Small intestine (tissue), 7 donors: Measurements from ENCODE around the gene INPP5F. TPM values are rescaled to one million over a fixed set of nuclear protein-coding genes. Genes with fewer than 3 reads are reported as not detected.
"Not testable (repeated sequence)": the region's sequence is repeated elsewhere in the genome, so short reads cannot be mapped to it uniquely, and the experiment has no call there.

Experiments
- DNase-seq, 2 donors: peaks; one replicate each; pipeline versions ENCODE4 v3.0.0 to v3.0.0-alpha.2; 2013
- FAIRE-seq: peaks from 2 replicates; lab custom pipeline; 2012; peaks lifted over from hg19 to GRCh38; lab: Jason Lieb, UNC
- H3K27ac ChIP-seq, 3 donors: one replicate each; pipeline ENCODE4 v1.5.1; 2013; ENCODE audit warnings: low read length in 2 of 3, mild to moderate bottlenecking in 2 of 3, control low read depth in 1 of 3, inconsistent platforms in 1 of 3, low read depth in 1 of 3, moderate library complexity in 1 of 3
- H3K27me3 ChIP-seq, 3 donors: one replicate each; pipeline ENCODE4 v1.6.1; 2013; ENCODE audit warnings: low read length in 3 of 3, inconsistent platforms in 1 of 3; ENCODE audit not compliant: control insufficient read depth in 3 of 3, insufficient read depth in 3 of 3
- H3K36me3 ChIP-seq, 3 donors: one replicate each; pipeline ENCODE4 v1.6.1; 2013; ENCODE audit warnings: low read length in 3 of 3, inconsistent platforms in 1 of 3, low read depth in 1 of 3, mild to moderate bottlenecking in 1 of 3, moderate library complexity in 1 of 3; ENCODE audit not compliant: control insufficient read depth in 3 of 3, insufficient read depth in 2 of 3
- H3K4me1 ChIP-seq, 3 donors: one replicate each; pipeline ENCODE4 v1.6.1; 2013; ENCODE audit warnings: low read length in 2 of 3, inconsistent platforms in 1 of 3, low read depth in 1 of 3, mild to moderate bottlenecking in 1 of 3, moderate library complexity in 1 of 3; ENCODE audit not compliant: control insufficient read depth in 3 of 3, insufficient read depth in 2 of 3
- H3K4me3 ChIP-seq, 3 donors: one replicate each; pipeline ENCODE4 v1.5.1; 2013; ENCODE audit warnings: low read length in 3 of 3, control low read depth in 1 of 3, inconsistent platforms in 1 of 3, low read depth in 1 of 3, mild to moderate bottlenecking in 1 of 3, moderate library complexity in 1 of 3
- H3K9me3 ChIP-seq, 2 donors: one replicate each; pipeline ENCODE4 v1.6.1; 2013; ENCODE audit warnings: low read depth in 1 of 2, low read length in 1 of 2; ENCODE audit not compliant: control insufficient read depth in 2 of 2, insufficient read depth in 1 of 2
- WGBS, 3 donors: extraction: QIAGEN DNeasy Blood & Tissue Kit; methylation state at CpG; one replicate each; pipeline ENCODE4 v1.1.7; 2013; 5-methylcytosine and 5-hydroxymethylcytosine counted together
- polyA plus RNA-seq, 4 donors: library from polyadenylated mRNA; stranded (reverse) in 3 of 4; unstranded in 1 of 4; fragments of 200-250 nt in 3 of 4; fragments of 120-200 nt in 1 of 4; gene quantifications; one replicate each; pipeline versions ENCODE4 v1.2.1 to v1.2.3, GENCODE V29; 2013
- donor health status: healthy with polysubstance abuse.
- donor health status: control.
- donor health status: control.
- donor health status: Bipolar disorder and iron deficiency.
- donor health status: healthy.

Gene INPP5F
- polyA plus RNA-seq, 4 donors = 3.5 to 14.1 (median 5.2) TPM

DNA sequence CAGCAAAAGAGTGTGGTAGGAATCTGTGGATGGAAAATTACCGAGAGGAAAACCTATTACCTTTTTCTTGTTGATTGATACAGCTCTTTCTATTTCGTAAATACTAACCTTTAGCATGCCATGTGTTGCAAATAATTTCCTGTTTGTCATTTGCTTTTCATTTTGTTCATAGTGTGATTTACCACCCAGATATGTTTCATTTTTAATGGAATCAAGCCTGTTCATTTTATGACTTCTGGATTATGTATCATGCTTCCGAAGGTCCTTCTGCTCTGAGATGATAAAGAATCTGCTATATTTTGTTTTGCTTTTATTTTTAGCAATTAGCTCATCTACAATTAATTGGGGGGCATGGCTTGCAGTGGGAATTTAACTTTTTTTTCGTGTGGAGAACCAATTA, 46.5 kb downstream of the INPP5F start:
- Histone ChIP-seq H3K27ac (no peak overlapping the region), H3K4me3 (no peak overlapping the region), H3K36me3 (no peaks in the 10 kb centered on the region), H3K27me3 (no peaks in the 10 kb centered on the region), H3K4me1 (no peaks in the 10 kb centered on the region), H3K9me3 (no peaks in the 10 kb centered on the region)
- 71 to 78% (median 76%) methylated on average over 4 of the region's 4 CpGs for WGBS, 3 donors
- no peak for DNase-seq
- no peak for FAIRE-seq

- WGBS, 3 donors = 98 to 100% (median 99%) methylated on average over 3 of the region's 3 CpGs
- H3K4me1 ChIP-seq, FAIRE-seq, H3K4me3 ChIP-seq, H3K27me3 ChIP-seq, H3K36me3 ChIP-seq, DNase-seq, H3K27ac ChIP-seq, H3K9me3 ChIP-seq: not testable (repeated sequence)
Observed at GRCh38 chr10:119773041-119773440, 47.2 kb downstream of the INPP5F start.

- no peak for FAIRE-seq
- no peak for DNase-seq
- 74 to 82% (median 80%) methylated on average over 1 of the region's 1 CpG for WGBS, 3 donors
Observed at GRCh38 chr10:119775529-119775928, 49.7 kb downstream of the INPP5F start.

DNA sequence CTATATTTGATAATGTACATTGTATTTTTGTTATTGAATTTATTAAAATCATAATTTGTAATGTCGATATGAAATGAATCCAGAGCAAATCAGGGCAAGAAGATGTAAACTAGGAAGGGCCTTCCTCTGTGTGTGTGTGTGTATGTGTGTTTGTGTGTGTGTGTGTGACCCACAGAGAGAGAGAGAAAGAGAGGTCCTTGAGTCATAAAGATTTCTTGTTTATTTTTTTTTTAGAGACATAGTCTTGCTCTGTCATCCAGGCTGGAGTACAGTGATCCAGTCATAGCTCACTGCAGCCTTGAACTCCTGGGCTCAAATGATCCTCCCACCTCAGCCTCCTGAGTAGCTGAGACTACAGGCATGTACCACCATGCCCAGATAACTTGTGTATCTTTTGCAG, 50.7 kb downstream of the INPP5F start:
- FAIRE-seq (no peak), DNase-seq (no peak)
- H3K4me3 ChIP-seq = no peak overlapping the region
- 49 to 100% (median 95%) methylated on average over 1 of the region's 1 CpG for WGBS, 3 donors
- H3K36me3 ChIP-seq = no peaks in the 10 kb centered on the region
- H3K4me1 ChIP-seq = no peaks in the 10 kb centered on the region
- no peaks in the 10 kb centered on the region for H3K27me3 ChIP-seq
- H3K9me3 ChIP-seq = no peaks in the 10 kb centered on the region
- no peak overlapping the region for H3K27ac ChIP-seq

More at GRCh38 chr10:119775529-119775928, 49.7 kb downstream of the INPP5F start:
- no peaks in the 10 kb centered on the region for H3K9me3 ChIP-seq
- H3K27ac ChIP-seq = no peak overlapping the region
- no peak overlapping the region for H3K4me3 ChIP-seq
- H3K4me1 ChIP-seq = no peaks in the 10 kb centered on the region
- no peaks in the 10 kb centered on the region for H3K27me3 ChIP-seq
- H3K36me3 ChIP-seq = no peaks in the 10 kb centered on the region

- Histone ChIP-seq H3K36me3 (peaks cover 0 to 3% (median 0%) of the 10 kb centered on the region in 3 donors), H3K4me1 (no peaks in the 10 kb centered on the region), H3K4me3 (no peak overlapping the region), H3K9me3 (no peaks in the 10 kb centered on the region), H3K27me3 (no peaks in the 10 kb centered on the region), H3K27ac (no peak overlapping the region)
- DNase-seq = no peak
- WGBS, 3 donors = 97 to 100% (median 98%) methylated on average over 3 of the region's 3 CpGs
- FAIRE-seq = no peak
Observed at GRCh38 chr10:119777686-119778085, 51.8 kb downstream of the INPP5F start.

DNA sequence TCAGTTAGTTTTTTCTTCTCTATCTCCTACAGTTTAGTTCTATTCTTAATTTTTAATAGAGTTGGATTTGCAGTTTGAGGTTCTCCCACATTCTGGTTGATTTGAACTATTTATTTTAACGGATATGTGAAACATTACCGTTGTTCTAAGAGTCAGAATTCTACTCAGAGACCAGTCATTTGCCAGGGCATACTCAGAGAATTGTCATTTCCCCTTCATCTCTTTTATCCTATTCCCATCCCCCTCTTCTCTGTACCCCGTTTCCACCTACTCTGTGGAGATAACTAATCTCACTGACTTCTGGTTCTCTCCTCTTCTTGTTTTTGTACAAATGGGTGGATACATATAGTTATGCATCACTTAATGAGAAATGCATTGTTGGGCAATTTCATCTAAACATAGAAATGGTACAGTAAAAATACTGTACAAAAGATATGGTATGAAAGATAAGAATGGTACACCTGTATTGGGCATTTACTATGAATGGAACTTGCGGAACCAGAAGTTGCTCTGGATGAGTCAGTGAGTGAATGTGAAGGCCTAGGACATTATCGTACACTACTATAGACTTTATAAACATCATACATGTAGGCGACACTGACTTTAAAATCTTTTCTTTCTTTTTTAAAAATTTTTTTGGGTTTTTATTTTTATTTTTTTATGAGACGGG, 53.1 kb downstream of the INPP5F start:
- peaks cover 0 to 3% (median 0%) of the 10 kb centered on the region in 3 donors for H3K36me3 ChIP-seq
- no peak overlapping the region for H3K27ac ChIP-seq
- DNase-seq = no peak
- no peaks in the 10 kb centered on the region for H3K4me1 ChIP-seq
- H3K4me3 ChIP-seq = no peak overlapping the region
- 90 to 92% (median 91%) methylated on average over 7 of the region's 7 CpGs for WGBS, 3 donors
- no peak for FAIRE-seq
- H3K27me3 ChIP-seq = no peaks in the 10 kb centered on the region
- H3K9me3 ChIP-seq = no peaks in the 10 kb centered on the region

- FAIRE-seq (no peak), DNase-seq (no peak)
- 96 to 98% (median 97%) methylated on average over 5 of the region's 5 CpGs for WGBS, 3 donors
- Histone ChIP-seq H3K27ac (no peak overlapping the region), H3K36me3 (peaks cover 0 to 3% (median 0%) of the 10 kb centered on the region in 3 donors), H3K9me3 (no peaks in the 10 kb centered on the region), H3K4me1 (no peaks in the 10 kb centered on the region), H3K27me3 (no peaks in the 10 kb centered on the region), H3K4me3 (no peak overlapping the region)
Observed at GRCh38 chr10:119780879-119781480, 55.1 kb downstream of the INPP5F start.

- Histone ChIP-seq H3K9me3 (no peaks in the 10 kb centered on the region), H3K4me1 (no peaks in the 10 kb centered on the region)
- WGBS, 3 donors = 77 to 96% (median 82%) methylated on average over 2 of the region's 2 CpGs
Observed at GRCh38 chr10:119781498-119781897, 55.6 kb downstream of the INPP5F start.

More at GRCh38 chr10:119781498-119781897, 55.6 kb downstream of the INPP5F start:
- no peak overlapping the region for H3K4me3 ChIP-seq
- no peak for FAIRE-seq
- H3K27me3 ChIP-seq = no peaks in the 10 kb centered on the region
- no peak overlapping the region for H3K27ac ChIP-seq
- peaks cover 0 to 3% (median 0%) of the 10 kb centered on the region in 3 donors for H3K36me3 ChIP-seq
- no peak for DNase-seq
